GM18951 (cell line): ENCODE data around the gene SPSB3.

Experiments
- POLR2A ChIP-seq: IDR thresholded peaks from 4 replicates; pipeline ENCODE4 v1.6.1; 2011; ENCODE audit warnings: mild to moderate bottlenecking; ENCODE audit not compliant: insufficient read length, insufficient read depth; ENCODE audit errors: extremely low read depth
- in situ Hi-C: fragments of 300-500 bp; cut with MboI; formaldehyde crosslinking; loops from one replicate; pipeline ENCODE4 v1.12.0; 2022; ENCODE audit warnings: low sequenced_read_pairs, mixed read lengths, inconsistent platforms; ENCODE audit not compliant: unreplicated experiment

The SPSB3 gene

GRCh38 chr16:1772908-1773702 is 9.3 kb downstream of the SPSB3 start, which contains the start of gene MRPS34:
TSS of gene MRPS34 (minus strand) at chr16:1773134. CDS start at chr16:1773119, 15 bp downstream.
- in situ Hi-C loops, result no loop called here
- peak; percentile 89 for TF ChIP-seq POLR2A

DNA sequence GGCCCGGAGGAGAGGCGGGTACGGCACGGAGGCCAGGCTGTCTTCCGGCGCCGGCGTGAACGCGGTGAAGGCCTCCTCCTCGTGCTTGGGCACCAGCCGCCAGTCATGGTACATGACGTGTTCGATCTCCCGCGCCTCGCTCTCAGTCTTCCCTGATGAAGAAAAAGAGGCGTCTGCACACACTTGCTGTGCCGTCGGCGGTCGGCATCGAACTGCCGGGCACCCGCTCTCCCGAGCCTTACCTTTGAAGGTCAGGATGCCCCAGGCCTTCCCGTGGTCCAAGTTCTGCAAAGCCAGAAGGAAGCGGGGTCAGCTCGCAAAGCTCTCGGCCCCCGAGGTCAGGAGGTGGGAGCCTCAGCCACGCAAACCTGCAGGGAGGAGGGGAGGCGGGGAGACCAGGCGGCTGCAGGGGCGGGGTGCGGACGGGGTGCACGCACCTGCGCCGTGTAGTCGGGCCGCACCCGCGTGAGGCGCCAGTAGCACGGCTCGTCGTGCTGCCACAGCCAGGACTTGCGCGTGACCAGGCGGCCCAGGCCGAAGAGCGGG is 9.9 kb downstream of the SPSB3 start, which contains the start of gene EME2:
EME2 (plus strand) TSS at position 449 of the 546 bp plus-strand sequence. CDS start 418 bp downstream, outside the sequence.
- in situ Hi-C loops, result no loop called here
- TF ChIP-seq POLR2A, result no peak

DNA sequence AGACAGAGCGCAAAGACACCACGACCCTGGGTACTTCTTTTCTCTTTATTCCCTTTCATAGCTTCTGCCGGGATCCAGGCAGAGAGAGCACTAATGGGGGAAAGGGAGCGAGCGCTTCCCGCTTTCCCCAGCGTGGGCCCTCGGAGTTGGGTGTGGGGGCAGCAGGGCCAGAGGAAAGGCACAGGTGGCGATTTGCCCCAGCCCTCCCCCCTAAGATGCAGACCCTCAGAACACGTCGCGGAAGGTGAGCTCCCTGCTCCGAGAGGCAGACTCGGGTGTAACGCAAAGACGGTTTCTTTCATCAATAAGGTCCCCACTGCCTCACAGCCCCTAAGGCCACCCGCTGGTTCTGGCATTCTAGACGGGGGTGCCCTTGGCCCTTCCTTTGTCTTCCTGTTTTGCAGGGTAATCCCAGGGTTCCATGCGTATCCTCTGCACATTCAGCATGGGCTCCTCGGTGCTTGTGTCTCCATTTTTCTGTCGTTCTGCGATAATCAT is 10.5 kb downstream of the SPSB3 start:
- no peak for TF ChIP-seq POLR2A
- in situ Hi-C loops, result no loop called here

DNA sequence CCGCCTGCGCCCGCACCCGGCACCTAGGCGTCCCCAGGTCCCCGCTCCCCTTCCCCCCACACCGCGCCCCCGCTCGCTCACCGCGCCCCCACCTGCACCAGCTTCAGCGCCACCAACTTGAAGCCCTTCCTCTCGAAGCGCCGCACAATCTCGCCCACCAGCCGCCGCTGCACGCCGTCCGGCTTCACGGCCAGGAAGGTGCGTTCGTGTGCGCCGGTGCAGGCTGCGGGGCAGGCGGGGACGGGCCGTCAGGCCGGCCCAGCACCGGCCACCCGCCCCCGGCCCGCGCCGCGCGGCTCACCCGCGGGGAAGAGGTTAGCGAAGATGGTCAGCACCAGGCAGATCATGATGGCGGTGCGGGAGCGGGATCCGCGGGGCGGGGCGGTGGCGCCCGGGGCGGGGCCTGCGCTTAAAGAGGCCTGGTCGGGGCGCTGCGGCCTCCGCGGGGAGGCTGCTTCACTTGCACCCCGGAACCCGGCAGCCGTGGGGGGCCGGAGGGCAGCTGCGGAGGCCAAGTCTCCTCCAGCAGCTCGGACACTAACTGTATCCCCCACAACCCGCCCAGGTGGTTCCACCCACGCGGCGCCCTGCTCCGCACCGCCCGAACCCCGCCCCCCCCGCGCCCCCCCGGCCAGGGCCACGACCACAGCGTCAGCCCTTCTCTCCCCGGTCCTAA is 11.0 kb downstream of the SPSB3 start, which contains the start of gene NME3:
NME3 (minus strand) TSS at position 356 of the 676 bp plus-strand sequence; CDS start at position 347, 9 bp downstream.
- in situ Hi-C loops, result no loop called here
- TF ChIP-seq POLR2A, result peak; percentile 53

DNA sequence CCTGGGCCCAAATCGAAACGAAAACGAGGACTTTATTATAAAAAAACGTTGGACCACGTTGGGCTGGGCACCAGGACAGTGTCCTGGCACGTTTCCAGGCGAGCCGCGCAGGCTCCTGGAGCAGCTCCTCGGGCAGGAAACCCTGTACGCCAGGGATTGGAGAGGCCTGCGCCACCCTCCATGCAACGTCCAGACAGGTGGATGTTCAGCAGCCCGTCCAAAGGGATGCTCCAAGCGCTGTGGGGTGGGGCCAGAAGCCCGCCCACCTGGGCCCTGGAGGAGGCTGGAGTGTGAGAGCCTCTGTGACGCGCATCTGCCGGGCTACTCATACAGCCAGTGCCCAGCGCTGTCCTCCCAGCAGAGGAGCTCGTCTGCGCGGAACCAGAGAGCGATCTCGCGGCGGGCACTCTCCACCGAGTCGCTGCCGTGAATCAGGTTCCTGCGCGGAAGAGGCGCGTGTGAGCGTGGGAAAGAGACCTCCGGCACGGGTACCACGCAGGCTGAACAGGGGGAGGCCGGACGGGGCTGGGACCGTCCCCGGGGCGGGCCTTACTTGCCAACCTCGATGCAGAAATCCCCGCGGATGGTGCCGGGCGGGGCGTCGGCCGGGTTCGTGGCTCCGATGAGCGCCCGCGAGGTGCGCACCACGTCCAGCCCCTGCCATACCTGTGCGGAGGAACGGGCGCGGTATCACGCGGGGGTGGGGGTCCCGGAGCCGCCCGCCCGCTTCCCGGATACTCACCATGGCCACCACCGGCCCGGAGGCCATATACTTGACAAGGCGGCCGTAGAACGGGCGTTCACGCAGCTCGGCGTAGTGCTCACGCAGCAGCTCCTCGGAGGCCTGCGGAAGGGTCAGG is 11.8 kb downstream of the SPSB3 start:
- TF ChIP-seq POLR2A, result peak; percentile 23
- in situ Hi-C loops, result no loop called here

DNA sequence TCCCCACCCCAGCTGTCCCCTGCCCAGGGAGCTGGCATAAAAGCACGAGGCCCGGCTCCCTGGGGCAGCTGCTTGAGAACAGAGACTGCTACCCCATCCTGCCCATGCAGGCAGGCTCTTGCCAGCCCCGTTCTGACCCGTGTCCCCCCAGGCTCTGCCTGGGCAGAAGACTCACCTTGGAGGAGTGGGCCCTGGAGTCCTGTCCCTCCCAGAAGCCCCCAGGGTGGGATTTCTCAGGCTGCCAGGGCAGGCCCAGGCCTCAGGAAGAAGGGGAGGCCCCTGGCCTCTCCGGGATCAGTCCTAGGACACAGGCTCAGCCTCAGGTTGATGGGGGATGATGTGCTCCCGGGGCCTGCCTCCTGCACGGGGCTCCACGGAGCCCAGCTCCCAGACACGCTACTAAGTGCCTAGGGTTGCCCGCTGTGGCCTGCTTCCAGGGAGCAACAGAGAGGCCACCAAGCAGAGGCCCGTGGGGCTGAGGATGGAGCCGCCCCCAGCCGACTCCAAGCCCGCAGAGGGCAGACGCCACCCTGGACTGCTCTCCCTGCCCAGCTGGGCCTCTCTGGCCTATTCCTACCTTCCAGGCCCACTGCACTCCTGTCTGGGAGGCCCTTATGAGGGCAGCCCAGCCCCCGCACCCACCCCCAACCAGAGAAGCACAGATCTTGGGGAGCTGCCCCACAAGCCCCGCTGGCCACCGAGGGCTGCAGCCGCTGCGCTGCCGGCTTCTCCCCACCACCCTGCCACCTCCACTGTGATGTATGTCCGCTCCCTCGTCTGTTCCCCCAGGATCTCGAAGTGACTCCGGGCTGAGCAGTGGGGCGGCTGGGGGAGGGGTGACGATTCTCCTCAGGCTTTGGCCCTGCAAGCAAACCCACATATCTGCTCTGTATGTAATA is 12.7 kb downstream of the SPSB3 start:
- TF ChIP-seq POLR2A, result no peak
- in situ Hi-C loops, result no loop called here

GRCh38 chr16:1768767-1769401 is 13.5 kb downstream of the SPSB3 start:
- in situ Hi-C loops, result no loop called here
- peak; percentile 21 for TF ChIP-seq POLR2A

- in situ Hi-C loops, result no loop called here
- no peak for TF ChIP-seq POLR2A
Measured at GRCh38 chr16:1768061-1768766, 14.2 kb downstream of the SPSB3 start.

DNA sequence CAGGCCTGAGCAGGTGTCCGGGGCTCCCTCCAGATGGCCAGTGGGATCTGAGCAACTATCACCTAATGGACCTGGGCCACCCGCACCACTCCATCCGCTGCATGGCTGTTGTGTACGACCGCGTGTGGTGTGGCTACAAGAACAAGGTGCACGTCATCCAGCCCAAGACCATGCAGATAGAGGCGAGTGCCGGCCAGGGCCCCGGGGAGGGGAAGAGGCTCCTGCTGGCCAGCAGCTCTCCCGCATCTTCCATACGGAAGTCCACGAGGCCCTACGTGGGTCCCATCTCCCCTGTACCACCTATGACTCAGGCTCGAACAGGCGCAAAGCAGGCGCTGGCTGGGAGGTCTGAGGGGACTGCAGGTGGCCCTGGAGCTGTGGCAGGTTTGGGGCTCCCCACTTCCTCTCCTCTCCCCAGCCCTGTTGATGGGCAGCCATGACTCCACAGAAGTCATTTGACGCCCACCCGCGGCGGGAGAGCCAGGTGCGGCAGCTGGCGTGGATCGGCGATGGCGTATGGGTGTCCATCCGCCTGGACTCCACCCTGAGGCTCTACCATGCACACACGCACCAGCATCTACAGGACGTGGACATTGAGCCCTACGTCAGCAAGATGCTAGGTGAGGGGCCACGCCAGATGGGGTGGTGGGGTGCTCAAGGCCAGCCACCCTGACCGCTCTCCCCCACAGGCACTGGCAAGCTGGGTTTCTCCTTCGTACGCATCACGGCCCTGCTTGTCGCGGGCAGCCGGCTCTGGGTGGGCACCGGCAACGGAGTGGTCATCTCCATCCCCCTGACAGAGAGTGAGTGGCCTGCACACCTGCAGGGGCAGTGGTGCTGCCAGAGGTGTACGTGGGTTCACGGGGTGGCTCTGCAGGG is 15.0 kb downstream of the SPSB3 start:
- no peak for TF ChIP-seq POLR2A
- in situ Hi-C loops, result no loop called here

GRCh38 chr16:1766701-1767100 is 15.7 kb downstream of the SPSB3 start:
- in situ Hi-C loops, result no loop called here
- no peak for TF ChIP-seq POLR2A
